Smooth muscle cell (in vitro differentiated cells): ENCODE measurements around the gene MOV10L1. TPM values are rescaled to one million over a fixed set of nuclear protein-coding genes. Genes with fewer than 3 reads are reported as not detected.
A peak's percentile ranks its signal among the peaks of the same experiment; 100 is the strongest.

Source experiments
- DNase-seq: peaks from one replicate; lab custom pipeline; 2025; ENCODE audit not compliant: unreplicated experiment; lab: John Stamatoyannopoulos, UW
- H2AFZ ChIP-seq: fragments of 200-600 bp; sonication (generic); 2 replicates; pipeline ENCODE4 v1.6.0; 2016; ENCODE audit warnings: antibody characterized with exemption, low read depth, mild to moderate bottlenecking
- H3F3A ChIP-seq: fragments of 200-600 bp; sonication (generic); 2 replicates; pipeline ENCODE4 v1.6.0; 2017; ENCODE audit warnings: antibody characterized with exemption, low read depth
- H3K27ac ChIP-seq: fragments of 200-600 bp; sonication (generic); 2 replicates; pipeline ENCODE4 v1.5.1; 2016; ENCODE audit warnings: low read depth, mild to moderate bottlenecking
- H3K27me3 ChIP-seq: fragments of 200-600 bp; sonication (generic); 2 replicates; pipeline ENCODE4 v1.6.1; 2016; ENCODE audit warnings: low read depth, mild to moderate bottlenecking
- H3K36me3 ChIP-seq: fragments of 200-600 bp; sonication (generic); 2 replicates; pipeline ENCODE4 v1.5.1; 2016; ENCODE audit warnings: low read depth
- H3K4me1 ChIP-seq: fragments of 200-600 bp; sonication (generic); 2 replicates; pipeline ENCODE4 v1.5.1; 2016; ENCODE audit warnings: low read depth
- H3K4me2 ChIP-seq: fragments of 200-600 bp; sonication (generic); 2 replicates; pipeline ENCODE4 v1.6.0; 2016; ENCODE audit warnings: mild to moderate bottlenecking
- H3K4me3 ChIP-seq: fragments of 200-600 bp; sonication (generic); 2 replicates; pipeline ENCODE4 v1.5.1; 2016; ENCODE audit warnings: mild to moderate bottlenecking
- H3K79me2 ChIP-seq: fragments of 200-600 bp; sonication (generic); 2 replicates; pipeline ENCODE4 v1.6.0; 2016; ENCODE audit warnings: low read depth, mild to moderate bottlenecking
- H3K9ac ChIP-seq: fragments of 200-600 bp; sonication (generic); 2 replicates; pipeline ENCODE4 v1.6.0; 2016; ENCODE audit warnings: low read depth
- H3K9me3 ChIP-seq: fragments of 200-600 bp; sonication (generic); replicated peaks from 2 replicates; pipeline ENCODE4 v1.5.1; 2016; ENCODE audit warnings: low read depth
- H4K20me1 ChIP-seq: fragments of 200-600 bp; sonication (generic); 2 replicates; pipeline ENCODE4 v1.6.0; 2016; ENCODE audit warnings: low read depth
- CTCF ChIP-seq: fragments of 200-600 bp; sonication (generic); IDR thresholded peaks from 2 replicates; pipeline ENCODE4 v1.5.1; 2017; ENCODE audit warnings: borderline replicate concordance, mild to moderate bottlenecking, antibody characterized with exemption; ENCODE audit not compliant: insufficient read depth, poor library complexity, severe bottlenecking
- WGBS: methylation state at CpG from one replicate; pipeline ENCODE4 v1.1.7; 2016; ENCODE audit warnings: low lambda C conversion rate; 5-methylcytosine and 5-hydroxymethylcytosine counted together
- polyA plus RNA-seq: library from polyadenylated mRNA; unstranded; fragments of >200 nt; fragmentation: Nextera tagmentation; extraction: Ambion mirVana; gene quantifications from 2 replicates; pipeline ENCODE4 v1.2.1, GENCODE V29; 2016
- total RNA-seq: library from RNA; depleted of rRNA; stranded (reverse); fragments of >200 nt; gene quantifications from 2 replicates; pipeline ENCODE4 v1.2.3, GENCODE V29; 2014

Gene MOV10L1
- total and polyA plus RNA-seq, 2 experiments from 2014 or later, result 0.10 to 0.85 TPM

DNA sequence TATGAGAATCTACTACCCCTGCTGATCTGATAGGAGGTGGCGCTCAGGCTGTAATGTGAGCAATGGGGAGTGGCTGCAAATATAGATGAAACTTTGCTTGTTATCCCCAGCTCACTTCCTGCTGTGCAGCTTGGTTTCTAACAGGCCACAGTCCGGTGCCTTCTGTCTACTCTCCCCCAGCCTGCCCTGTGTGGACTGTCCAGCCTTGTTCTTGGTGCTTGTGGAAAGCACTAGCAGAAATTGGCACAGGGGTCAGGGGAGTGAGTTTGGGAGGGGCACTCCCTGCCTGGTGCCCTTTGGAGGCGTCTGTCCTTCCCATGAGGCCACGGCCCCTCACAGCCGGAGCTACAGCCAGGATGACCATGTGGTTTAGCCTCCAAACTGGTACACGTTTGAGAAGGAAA is 14.3 kb downstream of the MOV10L1 start:
- Histone ChIP-seq H3K4me1 (no peaks in the 10 kb centered on the region), H3K4me2 (no peak overlapping the region), H4K20me1 (no peaks in the 10 kb centered on the region), H3K4me3 (no peak overlapping the region), H3K9ac (no peak overlapping the region), H3K27me3 (no peaks in the 10 kb centered on the region), H3K79me2 (no peaks in the 10 kb centered on the region), H3K36me3 (no peaks in the 10 kb centered on the region), H3F3A (no peaks in the 10 kb centered on the region), H3K27ac (no peak overlapping the region), H3K9me3 (no peaks in the 10 kb centered on the region), H2AFZ (peak overlapping the region; percentile 54)
- no peak for TF ChIP-seq CTCF
- 80% methylated on average over 6 of the region's 6 CpGs for WGBS
- DNase-seq, result no peak

DNA sequence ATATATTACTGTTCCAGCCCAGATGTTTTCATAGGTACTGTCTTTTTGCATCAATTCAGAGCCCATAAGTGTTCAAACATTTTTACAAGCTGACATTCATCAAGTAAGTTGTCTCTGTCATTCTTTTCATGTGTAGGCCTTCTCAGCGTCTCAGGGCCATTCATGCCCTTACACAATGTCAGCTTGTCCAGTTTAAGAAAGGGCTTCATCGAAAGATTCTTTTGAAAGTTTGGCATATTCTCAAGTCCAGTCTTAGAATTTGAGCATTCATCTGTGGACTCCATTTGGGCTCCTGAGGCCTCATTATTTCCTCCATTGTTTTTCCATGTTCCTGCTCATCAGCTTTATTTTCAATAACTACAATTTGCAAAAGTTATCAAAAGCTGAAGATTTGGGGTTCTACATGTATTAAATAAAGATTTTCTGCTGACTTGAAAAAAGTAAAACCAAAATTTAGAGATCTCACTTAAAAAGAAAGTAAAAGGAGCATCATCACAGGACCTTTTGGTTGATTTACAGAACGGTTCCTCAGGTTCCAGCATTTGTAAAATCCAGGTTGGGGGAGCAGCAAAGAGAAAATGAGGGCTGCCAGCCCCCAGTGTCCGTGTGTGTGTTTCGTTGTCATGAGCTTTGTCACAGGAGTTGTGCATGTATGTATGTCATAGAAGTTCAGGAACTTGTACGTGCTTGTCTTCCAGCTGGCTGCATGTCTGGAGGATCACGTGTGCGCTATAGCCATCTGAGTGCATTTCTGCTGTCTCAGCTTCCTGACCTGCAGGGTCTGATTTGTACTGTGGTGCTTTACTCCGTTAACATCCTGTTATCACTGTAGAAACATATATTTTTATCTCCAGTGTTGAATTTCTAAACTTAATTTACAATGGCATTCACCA is 15.6 kb downstream of the MOV10L1 start:
- Histone ChIP-seq H3K4me1 (no peaks in the 10 kb centered on the region), H3K9me3 (no peaks in the 10 kb centered on the region), H3K4me3 (no peak overlapping the region), H3K9ac (peak overlapping the region; percentile 20), H3K36me3 (no peaks in the 10 kb centered on the region), H4K20me1 (no peaks in the 10 kb centered on the region), H3F3A (no peaks in the 10 kb centered on the region), H2AFZ (peak overlapping the region; percentile 47), H3K27me3 (no peaks in the 10 kb centered on the region), H3K79me2 (no peaks in the 10 kb centered on the region), H3K27ac (peak overlapping the region; percentile 70), H3K4me2 (peak overlapping the region; percentile 60)
- no peak for TF ChIP-seq CTCF
- 56% methylated on average over 9 of the region's 9 CpGs for WGBS
- DNase-seq, result no peak

- Histone ChIP-seq H4K20me1 (no peaks in the 10 kb centered on the region), H3K79me2 (no peaks in the 10 kb centered on the region), H3K9ac (no peak overlapping the region), H3K4me2 (no peak overlapping the region), H3K27me3 (no peaks in the 10 kb centered on the region), H3K4me3 (no peak overlapping the region), H3K36me3 (no peaks in the 10 kb centered on the region), H3F3A (no peaks in the 10 kb centered on the region), H3K9me3 (no peaks in the 10 kb centered on the region), H3K4me1 (peaks cover 8% of the 10 kb centered on the region), H3K27ac (no peak overlapping the region), H2AFZ (no peak overlapping the region)
- 96% methylated on average over 9 of the region's 9 CpGs for WGBS
- no peak for TF ChIP-seq CTCF
- DNase-seq, result no peak
Observed at GRCh38 chr22:50107529-50107928, 17.7 kb downstream of the MOV10L1 start.

GRCh38 chr22:50111056-50111455 is 21.2 kb downstream of the MOV10L1 start:
- Histone ChIP-seq H3K36me3 (no peaks in the 10 kb centered on the region), H3K4me1 (peaks cover 16% of the 10 kb centered on the region), H3K27me3 (no peaks in the 10 kb centered on the region), H3K9ac (no peak overlapping the region), H4K20me1 (no peaks in the 10 kb centered on the region), H3K79me2 (no peaks in the 10 kb centered on the region), H3F3A (no peaks in the 10 kb centered on the region), H3K27ac (no peak overlapping the region), H3K4me2 (no peak overlapping the region), H3K4me3 (no peak overlapping the region), H3K9me3 (no peaks in the 10 kb centered on the region), H2AFZ (no peak overlapping the region)
- DNase-seq, result no peak
- TF ChIP-seq CTCF, result no peak
- WGBS, result 93% methylated on average over 1 of the region's 1 CpG
